Measurements from ENCODE around the gene PPP2R2C. TPM values are rescaled to one million over a fixed set of nuclear protein-coding genes. Genes with fewer than 3 reads are reported as not detected.

PPP2R2C gene
- total and polyA plus RNA-seq, 2 experiments from 2014 or later, result not detected

DNA sequence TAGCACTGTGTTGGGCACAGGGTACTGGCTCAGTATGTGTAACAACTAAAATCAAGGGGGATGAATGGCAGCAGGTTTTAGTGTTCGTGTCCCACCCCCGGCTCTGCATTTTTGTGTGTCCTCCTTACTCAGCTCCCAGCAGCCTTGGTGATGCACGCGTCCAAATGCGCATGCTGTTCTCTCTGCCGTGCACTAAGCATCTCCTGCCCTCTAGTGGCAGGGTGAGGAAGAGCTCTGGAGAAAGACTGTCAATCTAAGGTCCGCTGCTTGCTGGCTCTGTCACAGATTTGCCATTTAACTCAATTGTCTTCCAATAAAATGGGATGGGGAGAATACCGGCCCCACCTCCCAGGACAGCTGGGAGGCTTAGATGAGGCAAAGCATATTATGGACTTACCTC, 141.4 kb downstream of the PPP2R2C start:
- no peaks in the 10 kb centered on the region for H3K79me2 ChIP-seq (ENCODE audit: insufficient read depth)
- no peak overlapping the region for H3K4me3 ChIP-seq
- no peaks in the 10 kb centered on the region for H3F3A ChIP-seq (ENCODE audit: insufficient read depth)
- peak; percentile 43 for DNase-seq
- no peak overlapping the region for H3K4me2 ChIP-seq (ENCODE audit: unreplicated experiment)
- no peak overlapping the region for H2AFZ ChIP-seq
- TF ChIP-seq EZH2phosphoT487 (IDR thresholded peaks at IDR 0.05; ENCODE audit: insufficient read depth, low read depth) (no peak), EZH2 (IDR thresholded peaks at IDR 0.05; ENCODE audit: insufficient read depth, poor library complexity, severe bottlenecking) (no peak)
- H3K4me1 ChIP-seq (ENCODE audit: insufficient read depth), result no peaks in the 10 kb centered on the region
- WGBS, 2 experiments (ENCODE audit: low coverage in 1 of 2, low lambda C conversion rate in 2 of 2, missing lambda C conversion rate in 2 of 2), result 66 to 71% methylated on average over 8 of the region's 8 CpGs
- 0 out of 2 replicates have a peak, but pooled peaks cover 11% of the 10 kb centered on the region for H3K27me3 ChIP-seq (replicated peaks; ENCODE audit: insufficient read depth)
- H3K36me3 ChIP-seq (ENCODE audit: low read depth), result no peaks in the 10 kb centered on the region
- no peaks in the 10 kb centered on the region for H3K9me3 ChIP-seq (ENCODE audit: low read depth)
- no peak overlapping the region for H3K27ac ChIP-seq
- H4K20me1 ChIP-seq (ENCODE audit: insufficient read depth), result no peaks in the 10 kb centered on the region
- no peaks in the 10 kb centered on the region for H3K9me2 ChIP-seq (ENCODE audit: insufficient read depth)
- no peak overlapping the region for H3K9ac ChIP-seq
- in situ Hi-C loops (cut with MboI), result loop anchor here (10.0 kb wide), 1 partner anchor 214 kb away; no protein-coding TSS in a partner anchor

DNA sequence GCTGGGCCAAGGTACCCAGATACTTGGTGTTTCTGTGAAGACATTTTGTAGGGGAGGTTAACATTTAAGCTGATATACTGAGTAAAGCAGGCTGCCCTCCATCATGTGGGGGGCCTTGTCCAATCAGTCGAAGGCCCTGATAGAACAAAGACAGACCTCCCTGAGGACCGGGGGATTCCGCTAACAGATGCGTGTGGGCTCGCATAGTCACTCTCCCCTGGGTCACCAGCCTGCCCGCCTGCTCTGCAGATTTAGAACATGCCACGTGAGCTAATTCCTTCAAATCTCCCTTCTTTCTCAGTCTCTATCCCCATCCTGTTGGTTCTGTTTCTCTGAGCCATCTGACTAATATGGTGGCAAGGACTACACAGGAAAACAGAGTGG, 142.0 kb downstream of the PPP2R2C start:
- TF ChIP-seq EZH2 (IDR thresholded peaks at IDR 0.05; ENCODE audit: insufficient read depth, poor library complexity, severe bottlenecking) (no peak), EZH2phosphoT487 (IDR thresholded peaks at IDR 0.05; ENCODE audit: insufficient read depth, low read depth) (no peak)
- Histone ChIP-seq H3K79me2 (ENCODE audit: insufficient read depth) (no peaks in the 10 kb centered on the region), H2AFZ (no peak overlapping the region), H3K27me3 (replicated peaks; ENCODE audit: insufficient read depth) (0 out of 2 replicates have a peak, but pooled peaks cover 11% of the 10 kb centered on the region), H3K9me2 (ENCODE audit: insufficient read depth) (no peaks in the 10 kb centered on the region), H3K27ac (no peak overlapping the region), H3F3A (ENCODE audit: insufficient read depth) (no peaks in the 10 kb centered on the region), H3K36me3 (ENCODE audit: low read depth) (no peaks in the 10 kb centered on the region), H3K4me3 (no peak overlapping the region), H3K9me3 (ENCODE audit: low read depth) (no peaks in the 10 kb centered on the region), H4K20me1 (ENCODE audit: insufficient read depth) (no peaks in the 10 kb centered on the region), H3K9ac (no peak overlapping the region), H3K4me2 (ENCODE audit: unreplicated experiment) (no peak overlapping the region), H3K4me1 (ENCODE audit: insufficient read depth) (no peaks in the 10 kb centered on the region)
- in situ Hi-C loops (cut with MboI), result loop anchor here (10.0 kb wide), 1 partner anchor 214 kb away; no protein-coding TSS in a partner anchor
- DNase-seq, result no peak
- 39 to 42% methylated on average over 6 to 7 of the region's 7 CpGs for WGBS, 2 experiments (ENCODE audit: low coverage in 1 of 2, low lambda C conversion rate in 2 of 2, missing lambda C conversion rate in 2 of 2)

DNA sequence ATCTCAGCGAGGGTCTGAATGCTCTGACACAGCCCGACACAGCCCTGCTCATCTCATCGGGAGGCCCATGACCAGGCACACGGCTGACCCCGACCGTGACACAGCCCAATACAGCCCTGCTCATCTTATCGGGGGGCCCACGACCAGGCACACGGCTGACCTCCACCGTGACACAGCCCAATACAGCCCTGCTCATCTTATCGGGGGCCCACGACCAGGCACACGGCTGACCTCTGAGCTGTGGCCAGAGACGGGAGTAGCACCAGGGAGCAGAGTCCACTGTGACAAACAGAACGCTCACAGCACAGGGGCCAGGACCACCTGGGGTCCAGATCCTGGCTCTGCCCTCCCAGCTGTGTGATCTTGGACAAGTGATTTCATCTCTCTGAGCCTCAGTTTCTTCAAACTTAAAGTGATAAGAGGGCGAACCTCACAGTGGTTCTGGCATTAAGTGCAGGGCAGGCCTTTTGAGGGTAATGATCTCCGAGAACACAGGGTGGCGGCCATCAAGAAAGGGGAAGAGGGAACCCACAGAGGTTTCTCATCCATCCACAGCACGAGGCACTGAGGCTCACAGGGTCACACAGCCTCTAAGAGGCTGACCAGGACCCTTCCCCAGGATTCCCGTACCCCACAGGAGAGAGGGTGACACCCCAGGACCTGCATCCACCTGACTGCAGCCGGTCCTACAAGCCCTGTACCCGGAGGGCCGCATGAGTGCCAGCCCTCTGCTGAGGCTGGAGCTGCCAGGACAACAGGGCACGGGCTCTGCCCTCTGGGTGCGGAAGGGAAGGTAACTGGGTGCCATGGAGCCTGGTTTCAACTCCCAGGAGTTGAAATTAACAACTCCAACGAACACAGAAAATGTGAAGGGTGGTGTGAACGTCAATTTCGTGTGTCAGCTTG, 142.7 kb downstream of the PPP2R2C start:
- Histone ChIP-seq H3K4me1 (ENCODE audit: insufficient read depth) (no peaks in the 10 kb centered on the region; the same call in 1 of the 2 replicates), H3K9ac (no peak overlapping the region), H3K36me3 (ENCODE audit: low read depth) (no peaks in the 10 kb centered on the region), H3K27me3 (replicated peaks; ENCODE audit: insufficient read depth) (0 out of 2 replicates have a peak, but pooled peaks cover 14% of the 10 kb centered on the region), H3K27ac (no peak overlapping the region), H3K4me2 (ENCODE audit: unreplicated experiment) (no peak overlapping the region), H2AFZ (no peak overlapping the region), H3K9me2 (ENCODE audit: insufficient read depth) (no peaks in the 10 kb centered on the region), H3K9me3 (ENCODE audit: low read depth) (no peaks in the 10 kb centered on the region), H3K79me2 (ENCODE audit: insufficient read depth) (no peaks in the 10 kb centered on the region), H4K20me1 (ENCODE audit: insufficient read depth) (no peaks in the 10 kb centered on the region), H3F3A (ENCODE audit: insufficient read depth) (no peaks in the 10 kb centered on the region), H3K4me3 (no peak overlapping the region)
- in situ Hi-C loops (cut with MboI), result loop anchor here (5.0 to 10.0 kb wide), 2 partner anchors 62 to 215 kb away; partner anchors contain the start of gene WFS1
- DNase-seq, result no peak
- WGBS, 2 experiments (ENCODE audit: low coverage in 1 of 2, low lambda C conversion rate in 2 of 2, missing lambda C conversion rate in 2 of 2), result 51 to 56% methylated on average over 28 of the region's 28 CpGs
- TF ChIP-seq EZH2phosphoT487 (IDR thresholded peaks at IDR 0.05; ENCODE audit: insufficient read depth, low read depth) (no peak), EZH2 (IDR thresholded peaks at IDR 0.05; ENCODE audit: insufficient read depth, poor library complexity, severe bottlenecking) (no peak)

DNA sequence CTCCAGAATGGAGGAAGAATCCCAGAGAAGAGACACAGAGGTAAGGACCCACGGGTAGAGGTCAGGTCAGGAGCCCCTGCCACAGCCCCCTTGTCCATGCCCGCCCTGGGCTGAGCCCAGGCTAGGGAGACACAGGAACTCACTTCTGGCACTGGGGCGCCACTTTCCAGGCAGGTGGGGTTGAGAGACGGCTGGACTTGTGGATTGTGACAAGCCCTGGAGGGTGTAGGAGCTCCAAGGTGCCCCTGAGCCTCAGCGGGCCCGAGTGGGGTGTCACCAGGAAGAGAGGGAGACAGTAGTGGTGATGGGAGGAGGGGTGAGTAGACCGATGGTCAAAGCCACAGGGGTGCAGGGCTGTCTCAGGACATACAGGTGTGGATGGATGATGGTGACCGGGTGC, 143.9 kb downstream of the PPP2R2C start:
- no peak overlapping the region for H3K27ac ChIP-seq
- H3K4me2 ChIP-seq (ENCODE audit: unreplicated experiment), result no peak overlapping the region
- no peaks in the 10 kb centered on the region for H4K20me1 ChIP-seq (ENCODE audit: insufficient read depth)
- H3K4me3 ChIP-seq, result no peak overlapping the region
- no peak overlapping the region for H3K9ac ChIP-seq
- H3K36me3 ChIP-seq (ENCODE audit: low read depth), result no peaks in the 10 kb centered on the region
- no peak overlapping the region for H2AFZ ChIP-seq
- H3K9me3 ChIP-seq (ENCODE audit: low read depth), result no peaks in the 10 kb centered on the region
- no peak for DNase-seq
- H3K79me2 ChIP-seq (ENCODE audit: insufficient read depth), result no peaks in the 10 kb centered on the region
- in situ Hi-C loops (cut with MboI), result loop anchor here (5.0 kb wide), 1 partner anchor 61 kb away; the partner anchor contains the start of gene WFS1
- no peaks in the 10 kb centered on the region for H3F3A ChIP-seq (ENCODE audit: insufficient read depth)
- 41 to 51% methylated on average over 7 to 8 of the region's 8 CpGs for whole genome bisulfite sequencing, 2 experiments (ENCODE audit: low coverage in 1 of 2, low lambda C conversion rate in 2 of 2, missing lambda C conversion rate in 2 of 2)
- no peak for TF ChIP-seq EZH2phosphoT487 (IDR thresholded peaks at IDR 0.05; ENCODE audit: insufficient read depth, low read depth)
- no peak for TF ChIP-seq EZH2 (IDR thresholded peaks at IDR 0.05; ENCODE audit: insufficient read depth, poor library complexity, severe bottlenecking)
- H3K4me1 ChIP-seq (ENCODE audit: insufficient read depth), result no peaks in the 10 kb centered on the region; the same call in 1 of the 2 replicates
- 0 out of 2 replicates have a peak, but pooled peaks cover 16% of the 10 kb centered on the region for H3K27me3 ChIP-seq (replicated peaks; ENCODE audit: insufficient read depth)
- no peaks in the 10 kb centered on the region for H3K9me2 ChIP-seq (ENCODE audit: insufficient read depth)
